KMS-11 (cell line): ENCODE results near the gene ZDHHC8.

Experiments
- H2AFZ ChIP-seq: fragments of 200-600 bp; sonication (generic); 2 replicates; pipeline ENCODE4 v1.6.1; 2016; ENCODE audit warnings: antibody characterized with exemption, mixed run types, low read depth
- H3K27ac ChIP-seq: fragments of 200-600 bp; sonication (generic); 2 replicates; pipeline ENCODE4 v1.6.1; 2016; ENCODE audit warnings: mild to moderate bottlenecking, mixed run types
- H3K27me3 ChIP-seq: fragments of 200-600 bp; sonication (generic); 2 replicates; pipeline ENCODE4 v1.6.1; 2017; ENCODE audit warnings: mild to moderate bottlenecking, low read depth, mixed run types, moderate library complexity; ENCODE audit not compliant: insufficient read depth
- H3K36me3 ChIP-seq: fragments of 200-600 bp; sonication (generic); 2 replicates; pipeline ENCODE4 v1.6.1; 2017; ENCODE audit warnings: mild to moderate bottlenecking, mixed run types; ENCODE audit not compliant: insufficient read depth
- H3K4me1 ChIP-seq: fragments of 200-600 bp; sonication (generic); 2 replicates; pipeline ENCODE4 v1.6.1; 2016; ENCODE audit warnings: mild to moderate bottlenecking, low read depth, mixed run types; ENCODE audit not compliant: poor library complexity, severe bottlenecking
- H3K4me2 ChIP-seq: fragments of 200-600 bp; sonication (generic); 2 replicates; pipeline ENCODE4 v1.7.0; 2016; ENCODE audit warnings: mild to moderate bottlenecking, mixed run types
- H3K4me3 ChIP-seq: fragments of 200-600 bp; sonication (generic); IDR thresholded peaks from 2 replicates; pipeline ENCODE4 v1.6.1; 2017; ENCODE audit warnings: low read depth, low read length, mixed read lengths; ENCODE audit not compliant: insufficient read depth
- H3K79me2 ChIP-seq: fragments of 200-600 bp; sonication (generic); 2 replicates; pipeline ENCODE4 v1.6.1; 2016; ENCODE audit warnings: low read depth, mixed run types; ENCODE audit not compliant: insufficient read depth
- H3K9ac ChIP-seq: fragments of 200-600 bp; sonication (generic); 2 replicates; pipeline ENCODE4 v1.6.1; 2016; ENCODE audit warnings: mild to moderate bottlenecking, mixed run types
- H4K20me1 ChIP-seq: fragments of 200-600 bp; sonication (generic); 2 replicates; pipeline ENCODE4 v1.6.1; 2016; ENCODE audit warnings: mild to moderate bottlenecking, mixed run types; ENCODE audit not compliant: insufficient read depth
- CTCF ChIP-seq: fragments of 200-600 bp; sonication (generic); conservative IDR thresholded peaks from 2 replicates; pipeline ENCODE4 v1.6.1; 2017; ENCODE audit warnings: low read depth, mild to moderate bottlenecking, antibody characterized with exemption, low read length, moderate library complexity, mixed read lengths

ZDHHC8 gene

GRCh38 chr22:20123366-20124082 is 8.1 kb upstream of the ZDHHC8 start:
- Histone ChIP-seq H4K20me1 (peaks cover 12% of the 10 kb centered on the region; the same call in 1 of the 2 replicates), H3K27ac (no peak overlapping the region), H3K36me3 (peaks cover 14% of the 10 kb centered on the region; the same call in 1 of the 2 replicates), H3K4me1 (peaks cover 26% of the 10 kb centered on the region), H3K27me3 (no peaks in the 10 kb centered on the region), H3K9ac (no peak overlapping the region), H2AFZ (no peak overlapping the region), H3K79me2 (peaks cover 40% of the 10 kb centered on the region), H3K4me3 (no peak overlapping the region), H3K4me2 (no peak overlapping the region)
- no peak for TF ChIP-seq CTCF

- no peak overlapping the region for H3K9ac ChIP-seq
- no peak overlapping the region for H3K4me3 ChIP-seq
- no peak for TF ChIP-seq CTCF
- no peak overlapping the region for H3K27ac ChIP-seq
- peaks cover 33% of the 10 kb centered on the region for H3K79me2 ChIP-seq
- no peak overlapping the region for H2AFZ ChIP-seq
- H3K4me1 ChIP-seq = peaks cover 26% of the 10 kb centered on the region
- no peak overlapping the region for H3K4me2 ChIP-seq
- H3K27me3 ChIP-seq = no peaks in the 10 kb centered on the region
- H4K20me1 ChIP-seq = peaks cover 12% of the 10 kb centered on the region; the same call in 1 of the 2 replicates
- H3K36me3 ChIP-seq = peaks cover 14% of the 10 kb centered on the region; the same call in 1 of the 2 replicates
These were observed 7.4 kb upstream of the ZDHHC8 start for GRCh38 chr22:20124083-20124787.

- Histone ChIP-seq H3K79me2 (peaks cover 20% of the 10 kb centered on the region), H3K4me3 (no peak overlapping the region), H3K36me3 (peaks cover 5% of the 10 kb centered on the region; the same call in 1 of the 2 replicates), H3K9ac (no peak overlapping the region), H4K20me1 (peaks cover 12% of the 10 kb centered on the region; the same call in 1 of the 2 replicates), H3K4me2 (no peak overlapping the region), H3K27ac (no peak overlapping the region), H3K27me3 (no peaks in the 10 kb centered on the region), H3K4me1 (peaks cover 22% of the 10 kb centered on the region), H2AFZ (no peak overlapping the region)
- TF ChIP-seq CTCF = no peak
These were observed 6.1 kb upstream of the ZDHHC8 start for GRCh38 chr22:20125201-20126174.
